Body of pancreas (tissue), 4 donors: ENCODE data around the gene OCRL.

Experiments
- POLR2A ChIP-seq, 3 donors: fragments of 450-650 bp; IDR thresholded peaks; one replicate each; pipeline ENCODE4 v1.6.1; 2016; ENCODE audit warnings: antibody characterized with exemption in 3 of 3, mild to moderate bottlenecking in 2 of 3
- TF ChIP-seq, protein P1 (sequence below), 7 experiments: fragments of 450-650 bp in 4 of 7; fragments of 200-600 bp in 3 of 7; sonication (generic) in 3 of 7; IDR thresholded peaks; one replicate each; pipeline ENCODE4 v1.5.1; 2016 to 2019; ENCODE audit warnings: antibody characterized with exemption in 7 of 7

DNA sequence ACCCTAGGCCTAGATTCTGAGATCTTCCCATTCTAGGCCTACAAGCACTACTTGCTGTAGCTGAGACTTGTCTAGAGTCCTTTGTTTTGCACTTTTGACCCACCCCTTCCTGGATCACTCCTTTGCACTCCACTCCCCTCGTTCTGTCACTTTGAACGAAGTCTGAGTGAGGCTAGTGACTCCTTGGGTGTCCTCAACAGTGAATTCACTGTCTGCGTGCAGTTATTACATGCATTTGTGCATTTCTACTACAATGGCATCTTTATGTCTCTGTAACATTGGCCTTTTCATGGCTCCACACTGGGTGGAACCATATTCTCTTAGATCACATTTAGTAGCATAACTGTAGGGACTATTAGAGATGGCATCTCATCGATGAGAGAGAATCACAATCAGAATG is 50.5 kb downstream of the OCRL start:
- no peak for TF ChIP-seq POLR2A (IDR thresholded peaks at IDR 0.05)
- TF ChIP-seq, protein P1, sequence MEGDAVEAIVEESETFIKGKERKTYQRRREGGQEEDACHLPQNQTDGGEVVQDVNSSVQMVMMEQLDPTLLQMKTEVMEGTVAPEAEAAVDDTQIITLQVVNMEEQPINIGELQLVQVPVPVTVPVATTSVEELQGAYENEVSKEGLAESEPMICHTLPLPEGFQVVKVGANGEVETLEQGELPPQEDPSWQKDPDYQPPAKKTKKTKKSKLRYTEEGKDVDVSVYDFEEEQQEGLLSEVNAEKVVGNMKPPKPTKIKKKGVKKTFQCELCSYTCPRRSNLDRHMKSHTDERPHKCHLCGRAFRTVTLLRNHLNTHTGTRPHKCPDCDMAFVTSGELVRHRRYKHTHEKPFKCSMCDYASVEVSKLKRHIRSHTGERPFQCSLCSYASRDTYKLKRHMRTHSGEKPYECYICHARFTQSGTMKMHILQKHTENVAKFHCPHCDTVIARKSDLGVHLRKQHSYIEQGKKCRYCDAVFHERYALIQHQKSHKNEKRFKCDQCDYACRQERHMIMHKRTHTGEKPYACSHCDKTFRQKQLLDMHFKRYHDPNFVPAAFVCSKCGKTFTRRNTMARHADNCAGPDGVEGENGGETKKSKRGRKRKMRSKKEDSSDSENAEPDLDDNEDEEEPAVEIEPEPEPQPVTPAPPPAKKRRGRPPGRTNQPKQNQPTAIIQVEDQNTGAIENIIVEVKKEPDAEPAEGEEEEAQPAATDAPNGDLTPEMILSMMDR (IDR thresholded peaks at IDR 0.05) = no peak
